Activated CD4-positive, alpha-beta T cell treated with anti-CD3 and anti-CD28 coated beads for 1 hour (primary cell): ENCODE data around the gene AHCYL2.
"Not testable (repeated sequence)": the region's sequence is repeated elsewhere in the genome, so short reads cannot be mapped to it uniquely, and the experiment has no call there.

Experiments
- DNase-seq: peaks from one replicate; pipeline ENCODE4 v3.0.0-alpha.2; 2020

The AHCYL2 gene

DNA sequence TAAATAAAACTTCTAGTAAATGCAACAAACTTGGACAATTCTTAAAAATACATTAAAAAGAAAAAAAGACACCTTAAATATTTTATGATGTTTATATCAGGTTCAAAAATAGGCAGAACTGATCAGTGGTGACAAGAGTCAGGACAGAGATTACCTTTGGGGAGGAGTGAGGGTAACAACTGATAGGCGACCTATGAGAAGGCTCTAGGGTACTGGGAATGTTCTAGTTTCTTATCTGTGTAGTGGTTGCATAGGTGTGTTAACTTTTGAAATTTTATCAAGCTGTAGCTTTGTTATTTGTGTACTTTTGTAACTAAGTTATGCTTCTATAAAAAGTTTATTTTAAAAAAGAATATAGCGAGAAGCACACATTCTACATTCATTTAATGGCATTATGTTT lies 134.3 kb downstream of the AHCYL2 start:
- no peak for DNase-seq

DNA sequence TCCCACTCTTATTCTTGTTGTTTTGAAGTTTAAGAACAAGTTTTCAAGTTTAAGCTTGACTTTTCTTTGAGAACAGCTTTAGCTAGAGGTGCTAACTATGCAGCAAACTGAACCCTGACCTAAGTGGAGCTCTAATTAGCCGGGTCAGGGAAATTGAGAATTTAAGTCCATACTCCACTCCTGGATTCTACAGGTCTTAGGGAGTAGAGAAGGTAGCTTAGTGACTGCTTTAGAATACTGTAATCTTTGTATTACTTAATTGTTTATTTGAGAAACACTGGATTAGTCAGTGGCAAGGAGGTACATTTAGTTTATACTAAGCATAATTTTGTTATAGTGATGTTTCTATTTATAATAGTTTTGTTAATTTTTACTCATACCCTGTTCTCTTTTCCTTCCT lies 134.8 kb downstream of the AHCYL2 start:
- DNase-seq = no peak

DNA sequence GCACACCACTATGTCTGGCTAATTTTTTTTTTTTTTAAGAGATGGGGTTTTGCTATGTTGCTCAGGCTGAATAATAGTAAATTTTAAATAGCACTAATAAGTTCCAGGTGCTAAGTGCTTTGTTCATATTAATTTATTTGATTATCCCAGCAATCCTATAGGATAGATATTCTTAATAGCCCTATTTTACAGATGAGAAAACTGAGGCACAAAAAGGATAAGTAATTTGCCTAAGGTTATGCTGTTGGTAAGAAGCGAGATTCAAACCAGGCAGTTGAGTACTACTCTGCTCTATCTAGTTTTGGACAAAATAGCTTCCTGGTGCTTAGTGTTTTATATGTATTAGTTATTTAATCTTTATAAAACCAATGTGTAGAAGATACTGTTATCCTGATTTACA lies 136.9 kb downstream of the AHCYL2 start:
- DNase-seq = no peak

- DNase-seq = no peak
Measured at GRCh38 chr7:129362496-129362895, 137.7 kb downstream of the AHCYL2 start.

DNA sequence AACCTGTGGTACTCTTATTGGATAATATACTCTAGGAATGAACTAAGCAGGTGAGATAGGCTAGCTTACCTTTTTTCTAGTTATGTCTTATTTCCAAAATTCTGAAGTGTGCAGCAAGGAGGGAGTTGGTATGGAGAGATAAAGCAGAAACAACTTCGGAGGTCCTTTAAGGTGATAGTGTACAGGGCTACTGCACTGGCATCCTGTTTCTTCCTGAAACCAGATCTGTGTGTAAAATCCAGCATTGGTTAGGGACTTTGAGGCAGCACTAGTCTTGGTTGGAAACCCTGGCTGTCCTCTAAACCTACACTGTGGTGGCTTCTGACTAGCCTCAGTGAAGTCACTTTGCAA lies 142.5 kb downstream of the AHCYL2 start:
- no peak for DNase-seq

- DNase-seq = peak; percentile 53
Measured at GRCh38 chr7:129367700-129368388, 143.0 kb downstream of the AHCYL2 start.

DNA sequence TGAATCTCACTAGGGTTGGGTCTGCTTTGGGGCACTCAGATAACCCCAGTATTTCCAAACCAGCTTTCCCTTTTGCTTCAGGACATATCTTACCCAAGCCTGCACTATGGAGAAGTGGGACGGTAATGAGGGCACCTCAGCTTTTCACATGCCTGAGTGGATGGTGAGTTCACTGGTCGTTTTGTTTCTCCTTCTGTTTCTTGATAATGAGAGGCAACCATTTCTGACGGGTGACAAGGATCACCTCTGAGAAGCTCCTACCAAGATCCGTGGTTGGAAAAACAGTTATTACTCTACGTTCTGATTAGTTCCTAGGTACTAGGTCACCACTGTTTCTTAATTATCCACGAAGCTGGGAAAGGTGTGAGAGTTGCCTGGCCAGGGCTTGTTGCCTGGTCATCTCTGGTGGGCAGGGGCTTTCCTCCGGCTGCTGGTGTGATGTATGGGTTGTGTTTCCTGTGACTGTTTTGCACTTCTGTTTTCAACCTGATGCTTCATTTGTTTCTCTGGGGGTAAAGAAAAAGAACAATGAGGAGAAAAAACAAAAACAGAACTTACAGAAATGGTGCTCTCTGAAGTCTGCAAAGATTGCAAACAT lies 143.7 kb downstream of the AHCYL2 start:
- DNase-seq = no peak

DNA sequence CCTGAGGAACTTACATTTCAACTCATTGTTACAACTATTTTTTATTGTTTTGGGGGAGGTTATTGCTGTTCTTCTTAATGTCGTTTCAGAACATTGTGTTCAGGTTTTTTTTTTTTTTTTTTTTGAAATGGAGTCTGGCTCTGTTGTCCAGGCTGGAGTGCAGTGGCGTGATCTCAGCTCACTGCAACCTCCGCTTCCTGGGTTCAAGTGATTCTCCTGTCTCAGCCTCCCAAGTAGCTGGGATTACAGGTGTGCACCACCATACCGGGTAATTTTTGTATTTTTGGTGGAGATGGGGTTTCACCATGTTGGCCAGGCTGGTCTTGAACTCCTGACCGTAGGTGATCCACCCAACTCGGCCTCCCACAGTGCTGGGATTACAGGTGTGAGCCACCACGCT lies 144.6 kb downstream of the AHCYL2 start:
- DNase-seq = not testable (repeated sequence)

DNA sequence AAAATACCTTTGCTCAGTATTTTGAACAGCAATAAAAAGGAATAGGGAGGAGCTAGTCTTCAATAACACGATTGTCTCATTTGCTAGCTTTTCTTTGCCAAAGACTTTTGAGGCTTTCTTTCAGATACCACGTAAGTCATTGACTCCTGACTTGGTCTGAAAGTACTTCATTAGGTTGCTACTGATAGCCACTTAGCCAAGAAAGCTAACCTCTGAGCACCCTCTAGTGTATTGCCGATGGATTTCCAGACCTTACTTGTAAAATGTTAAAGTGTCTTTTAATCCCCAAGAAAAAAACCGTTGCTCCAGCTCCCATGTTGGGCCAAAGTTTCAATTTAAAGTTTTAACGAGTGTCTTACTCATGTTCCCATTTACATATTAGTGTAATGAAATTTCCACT lies 146.0 kb downstream of the AHCYL2 start:
- no peak for DNase-seq

DNA sequence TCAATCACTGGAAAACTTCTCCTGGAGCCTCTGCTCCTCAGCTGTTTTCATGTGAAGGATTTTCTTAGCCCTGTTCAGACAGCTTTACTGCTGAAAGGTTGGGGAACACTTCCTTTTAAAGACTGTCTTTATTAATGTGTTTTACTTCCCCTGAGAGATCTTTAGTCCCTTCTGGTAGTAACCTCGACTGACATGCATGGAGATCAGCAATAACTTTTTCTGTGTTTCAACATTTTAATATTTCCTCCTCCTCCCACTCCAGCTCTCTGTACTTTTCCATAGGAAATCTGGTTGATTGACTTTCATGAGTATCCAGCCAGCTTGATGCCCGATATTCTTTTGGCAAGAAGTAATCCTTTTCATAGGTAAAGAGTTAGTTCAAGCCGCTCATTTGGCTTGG lies 146.7 kb downstream of the AHCYL2 start:
- no peak for DNase-seq

DNA sequence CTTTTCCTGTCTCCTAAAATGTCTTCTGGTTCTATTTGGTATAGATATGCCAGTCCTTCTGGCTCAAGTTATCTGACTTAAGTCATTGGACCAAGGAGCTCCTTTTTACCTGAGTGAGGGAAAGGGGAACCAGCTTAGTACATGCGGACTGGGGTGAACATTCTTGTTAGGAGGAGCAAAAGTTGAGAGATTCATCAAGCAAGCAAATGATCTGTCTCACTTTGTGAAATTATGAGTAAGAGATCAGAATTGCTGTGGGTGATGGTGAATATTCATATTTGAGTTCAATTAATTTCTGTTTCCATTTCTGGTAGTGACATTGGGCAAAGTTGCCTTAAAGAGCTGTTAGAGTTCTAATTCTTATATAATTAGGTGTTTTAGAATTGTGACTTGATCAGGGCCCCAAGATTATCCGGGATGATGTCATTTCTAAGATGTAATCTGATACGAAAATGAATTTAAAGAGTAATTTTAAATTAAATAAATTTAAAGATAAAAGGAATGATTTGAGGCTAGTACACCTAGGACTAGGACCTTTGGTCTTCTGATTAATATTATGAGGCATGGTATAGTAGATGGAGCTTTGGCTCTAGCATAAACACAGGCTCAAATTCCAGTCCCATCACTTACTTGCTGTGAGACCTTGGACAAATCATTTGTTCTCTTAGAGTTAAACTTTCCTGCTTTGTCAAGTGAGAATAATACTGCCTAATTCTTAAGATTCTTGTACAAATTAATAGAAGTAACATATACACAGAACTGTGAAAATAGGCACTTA lies 149.0 kb downstream of the AHCYL2 start:
- no peak for DNase-seq

DNA sequence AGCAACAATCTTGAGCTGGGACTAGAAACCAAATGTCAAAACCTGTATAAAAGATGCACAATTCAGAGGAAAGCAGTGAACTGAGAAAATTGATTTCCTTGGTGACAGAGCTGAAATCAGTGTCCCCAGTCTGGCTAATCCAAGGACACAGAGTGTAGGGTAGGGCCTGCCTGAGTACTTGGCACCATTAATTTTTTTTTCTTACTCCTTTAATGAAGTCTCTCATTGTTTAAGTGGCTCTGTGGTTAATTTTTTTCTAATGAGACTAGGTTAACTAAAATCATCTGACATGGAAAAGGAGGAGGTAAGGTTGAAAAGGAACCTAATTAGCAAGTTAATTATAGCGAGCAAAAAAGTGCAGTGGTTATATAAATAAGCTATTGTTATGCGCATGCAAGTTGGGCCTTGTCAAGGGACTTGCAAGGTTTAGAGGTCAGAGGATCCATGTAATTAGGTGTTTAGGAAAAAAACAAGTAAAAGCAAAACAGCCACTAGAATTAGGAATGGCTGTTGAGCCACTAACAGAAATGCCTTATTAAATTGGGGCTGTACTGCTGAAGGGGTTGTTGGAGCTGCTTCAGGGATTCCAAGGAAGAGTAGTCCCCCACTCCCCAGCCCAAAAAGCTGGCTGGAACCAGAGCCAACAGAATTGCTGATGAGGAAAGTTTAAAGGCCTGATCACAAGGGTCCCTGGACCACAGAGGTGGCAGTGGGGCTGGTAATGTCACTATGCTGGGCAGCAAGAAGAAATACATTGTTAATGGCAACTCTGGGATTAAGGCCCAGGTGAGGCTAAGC lies 150.5 kb downstream of the AHCYL2 start:
- DNase-seq = no peak

DNA sequence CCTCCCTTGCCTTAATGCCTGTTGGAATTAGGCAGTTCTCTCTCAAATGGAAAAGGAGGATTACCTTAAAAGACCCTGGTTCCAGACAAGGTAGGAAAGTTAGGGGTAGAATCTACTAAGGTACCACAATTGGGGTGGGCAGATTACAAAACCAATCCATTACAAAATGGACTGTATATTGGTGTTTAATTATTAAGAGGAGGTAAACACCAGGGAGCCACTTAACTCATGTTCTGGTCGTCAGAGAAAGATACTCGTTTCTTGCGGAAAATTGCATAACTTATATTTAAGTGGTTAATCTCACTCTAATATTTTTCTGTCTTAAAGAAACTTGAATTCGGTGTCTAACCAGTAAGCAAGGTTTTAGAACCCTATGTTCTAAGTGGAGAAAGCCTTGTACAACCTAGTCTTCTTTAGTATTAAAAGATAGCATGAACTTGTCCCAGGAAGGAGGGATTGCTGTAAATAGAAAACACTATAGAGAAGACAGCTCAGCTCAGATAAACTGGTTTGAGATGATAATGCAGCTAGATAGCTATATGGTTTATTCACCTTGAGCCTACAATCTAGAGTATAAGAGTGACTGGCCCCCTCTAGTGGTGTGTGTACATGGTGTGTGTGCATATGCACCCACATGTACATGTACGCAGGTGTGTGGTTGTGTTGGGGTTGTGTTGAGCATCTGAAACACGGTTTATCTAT lies 151.4 kb downstream of the AHCYL2 start:
- peak; percentile 11 for DNase-seq

DNA sequence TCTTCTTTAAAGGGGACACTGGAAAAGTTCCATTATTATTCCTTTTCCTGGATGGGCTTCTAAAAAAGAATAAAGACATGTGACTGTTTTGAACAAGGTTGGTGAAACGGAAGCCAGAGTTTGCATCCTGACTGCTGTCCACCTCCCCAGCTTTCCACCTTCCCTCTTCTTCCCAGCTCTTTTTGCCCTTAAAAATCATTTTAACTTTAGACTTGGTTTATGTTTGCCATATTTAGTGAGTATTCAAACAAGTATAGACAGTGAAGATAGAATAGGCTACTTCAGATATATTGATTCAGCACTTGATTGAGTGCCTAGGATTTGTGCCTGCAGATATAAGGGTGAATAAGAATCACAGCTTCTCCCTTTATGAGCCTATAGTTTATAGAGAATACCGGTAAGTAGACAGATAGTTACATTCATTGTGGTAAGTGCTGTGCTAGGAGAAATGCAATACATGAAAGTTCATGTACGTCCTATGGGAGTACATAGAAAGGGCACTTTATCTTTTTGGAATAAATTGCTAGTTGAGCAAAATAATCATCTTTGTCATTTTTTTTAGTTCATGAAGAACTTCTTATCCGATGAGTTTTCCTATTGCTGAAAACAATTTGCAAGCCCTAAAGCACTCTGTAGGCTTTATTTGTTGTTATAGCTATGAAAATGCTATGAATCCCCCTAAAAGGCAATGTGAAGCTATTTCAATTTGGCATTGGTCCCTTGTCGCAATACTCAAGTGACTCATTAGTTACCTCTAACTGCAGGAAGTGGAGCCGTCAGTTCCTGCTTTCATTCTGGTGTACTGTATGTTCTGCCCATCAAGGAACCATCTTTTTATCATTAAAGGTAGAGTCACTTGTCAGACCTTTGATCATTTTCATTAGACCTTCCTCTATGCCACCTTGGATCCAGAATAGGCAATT lies 152.2 kb downstream of the AHCYL2 start:
- DNase-seq = no peak

- no peak for DNase-seq
Measured at GRCh38 chr7:129381710-129382484, 157.1 kb downstream of the AHCYL2 start.

DNA sequence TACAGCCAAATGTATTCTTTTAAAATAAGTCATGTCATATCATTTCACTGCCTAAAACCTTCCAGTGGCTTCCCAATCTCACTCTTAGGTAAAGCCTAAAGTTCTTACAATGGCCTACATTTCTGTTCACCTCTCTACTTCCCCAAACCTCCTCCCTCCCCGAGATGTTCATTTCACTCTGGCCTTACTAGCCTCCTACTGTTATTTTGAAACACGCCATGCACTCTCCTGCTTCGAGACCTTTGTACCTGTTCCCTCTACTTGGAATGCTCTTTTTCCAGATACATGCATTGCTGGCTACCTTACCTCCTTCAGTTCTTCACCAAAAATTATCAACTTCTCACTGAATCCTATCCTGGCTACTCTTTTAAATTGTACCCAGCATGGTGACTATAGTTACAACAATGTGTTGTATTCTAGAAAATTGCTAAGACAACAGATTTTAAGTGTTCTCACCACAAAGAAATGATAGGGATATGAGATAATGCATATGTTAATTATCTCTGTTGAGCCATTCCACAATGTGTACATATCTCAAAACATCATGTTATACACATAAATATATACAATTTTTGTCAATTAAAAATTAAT lies 158.8 kb downstream of the AHCYL2 start:
- DNase-seq = no peak

- DNase-seq = no peak
Measured at GRCh38 chr7:129385116-129385515, 160.3 kb downstream of the AHCYL2 start.

DNA sequence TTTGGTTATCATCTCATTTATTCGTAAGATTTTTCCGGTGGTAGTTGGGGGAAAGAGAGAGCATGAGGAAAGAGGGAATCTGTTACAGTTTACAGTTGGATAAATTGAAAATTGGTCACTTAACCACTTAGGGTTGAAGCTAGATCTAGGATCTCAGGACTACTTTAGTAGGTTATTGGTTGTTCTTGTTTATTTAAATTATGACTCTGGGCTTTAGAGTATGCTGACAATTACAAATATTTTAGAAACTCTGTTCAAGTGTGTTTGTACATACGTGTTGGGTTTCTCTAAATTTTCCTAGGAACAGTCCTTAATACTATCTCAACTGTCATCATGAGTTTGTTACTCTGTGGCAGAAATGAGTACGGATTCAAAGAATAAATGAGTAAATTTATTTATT lies 160.8 kb downstream of the AHCYL2 start:
- DNase-seq = no peak

- DNase-seq = no peak
Measured at GRCh38 chr7:129386506-129386905, 161.7 kb downstream of the AHCYL2 start.

- DNase-seq = no peak
Measured at GRCh38 chr7:129387537-129387936, 162.7 kb downstream of the AHCYL2 start.
